SU-DHL-6 (cell line): Measurements from ENCODE around the gene DLG2.

Source experiments
- EZH2phosphoT487 ChIP-seq: fragments of 200-600 bp; sonication (generic), shearing (Covaris generic); conservative IDR thresholded peaks from 2 replicates; pipeline ENCODE4 v1.6.1; 2018; ENCODE audit warnings: mild to moderate bottlenecking, antibody characterized with exemption, low read length, moderate library complexity, mixed read lengths
- TF ChIP-seq, protein P1 (sequence below): fragments of 200-600 bp; sonication (generic); IDR thresholded peaks from one replicate; pipeline ENCODE4 v1.5.1; 2017; ENCODE audit warnings: antibody characterized with exemption, mild to moderate bottlenecking, low read length, moderate library complexity; ENCODE audit not compliant: insufficient read depth, poor library complexity, severe bottlenecking

DNA sequence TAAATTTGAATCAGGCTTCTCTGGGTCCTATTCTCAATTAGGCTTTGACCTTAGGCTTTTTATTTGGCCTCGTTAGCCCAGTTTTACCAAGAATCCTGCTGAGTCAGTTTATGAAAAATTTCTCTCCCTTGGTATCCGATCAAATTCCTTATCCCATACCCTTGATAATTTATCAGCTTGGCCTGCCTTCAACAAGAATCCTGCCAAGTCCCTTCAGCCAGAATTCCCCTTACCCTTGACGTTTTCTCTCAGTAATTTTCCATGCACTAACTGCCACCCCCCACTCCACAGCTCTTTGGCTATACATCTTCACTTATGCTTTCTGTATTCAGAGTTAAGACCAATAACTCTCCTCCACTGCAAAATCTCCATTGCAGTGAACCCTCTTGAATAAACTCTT is 1530.0 kb downstream of the DLG2 start:
- TF ChIP-seq, protein P1, sequence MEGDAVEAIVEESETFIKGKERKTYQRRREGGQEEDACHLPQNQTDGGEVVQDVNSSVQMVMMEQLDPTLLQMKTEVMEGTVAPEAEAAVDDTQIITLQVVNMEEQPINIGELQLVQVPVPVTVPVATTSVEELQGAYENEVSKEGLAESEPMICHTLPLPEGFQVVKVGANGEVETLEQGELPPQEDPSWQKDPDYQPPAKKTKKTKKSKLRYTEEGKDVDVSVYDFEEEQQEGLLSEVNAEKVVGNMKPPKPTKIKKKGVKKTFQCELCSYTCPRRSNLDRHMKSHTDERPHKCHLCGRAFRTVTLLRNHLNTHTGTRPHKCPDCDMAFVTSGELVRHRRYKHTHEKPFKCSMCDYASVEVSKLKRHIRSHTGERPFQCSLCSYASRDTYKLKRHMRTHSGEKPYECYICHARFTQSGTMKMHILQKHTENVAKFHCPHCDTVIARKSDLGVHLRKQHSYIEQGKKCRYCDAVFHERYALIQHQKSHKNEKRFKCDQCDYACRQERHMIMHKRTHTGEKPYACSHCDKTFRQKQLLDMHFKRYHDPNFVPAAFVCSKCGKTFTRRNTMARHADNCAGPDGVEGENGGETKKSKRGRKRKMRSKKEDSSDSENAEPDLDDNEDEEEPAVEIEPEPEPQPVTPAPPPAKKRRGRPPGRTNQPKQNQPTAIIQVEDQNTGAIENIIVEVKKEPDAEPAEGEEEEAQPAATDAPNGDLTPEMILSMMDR: no peak
- no peak for TF ChIP-seq EZH2phosphoT487
